GM11168 (cell line): ENCODE measurements around the gene TTYH3.
"Not testable (repeated sequence)": the region's sequence is repeated elsewhere in the genome, so short reads cannot be mapped to it uniquely, and the experiment has no call there.

Experiments used
- in situ Hi-C: fragments of 300-500 bp; cut with MboI; formaldehyde crosslinking; loops from one replicate; pipeline ENCODE4 v1.12.0; 2022; ENCODE audit warnings: low sequenced_read_pairs; ENCODE audit not compliant: unreplicated experiment

TTYH3 gene

GRCh38 chr7:2602406-2603043, 29.3 kb upstream of the TTYH3 start:
- in situ Hi-C loops = no loop called here

- in situ Hi-C loops = no loop called here
These were observed 28.5 kb upstream of the TTYH3 start for GRCh38 chr7:2603044-2603965.

GRCh38 chr7:2604608-2605174, 27.1 kb upstream of the TTYH3 start:
- in situ Hi-C loops = no loop called here

- in situ Hi-C loops = no loop called here
These were observed 25.9 kb upstream of the TTYH3 start for GRCh38 chr7:2605608-2606538.

- in situ Hi-C loops = no loop called here
These were observed 25.2 kb upstream of the TTYH3 start for GRCh38 chr7:2606539-2606936.

- in situ Hi-C loops = no loop called here
These were observed 24.5 kb upstream of the TTYH3 start for GRCh38 chr7:2607122-2607922.

GRCh38 chr7:2607923-2608904, 23.6 kb upstream of the TTYH3 start:
- in situ Hi-C loops = no loop called here

- in situ Hi-C loops = no loop called here
These were observed 22.8 kb upstream of the TTYH3 start for GRCh38 chr7:2608921-2609411.

- in situ Hi-C loops = not testable (repeated sequence)
These were observed 22.1 kb upstream of the TTYH3 start for GRCh38 chr7:2609646-2610045.

GRCh38 chr7:2610466-2610865, 21.3 kb upstream of the TTYH3 start:
- in situ Hi-C loops = no loop called here

GRCh38 chr7:2610898-2611297, 20.9 kb upstream of the TTYH3 start:
- in situ Hi-C loops = no loop called here

GRCh38 chr7:2611401-2611800, 20.4 kb upstream of the TTYH3 start:
- in situ Hi-C loops = no loop called here

- in situ Hi-C loops = no loop called here
These were observed 19.9 kb upstream of the TTYH3 start for GRCh38 chr7:2611922-2612321.

GRCh38 chr7:2612445-2613097, 19.2 kb upstream of the TTYH3 start:
- in situ Hi-C loops = no loop called here

GRCh38 chr7:2613098-2613930, 18.5 kb upstream of the TTYH3 start:
- in situ Hi-C loops = no loop called here

GRCh38 chr7:2613931-2614600, 17.7 kb upstream of the TTYH3 start:
- in situ Hi-C loops = no loop called here
